GM15510 (cell line): Measurements from ENCODE around the gene GPR108.

Experiments used
- POLR2A ChIP-seq: IDR thresholded peaks from 3 replicates; pipeline ENCODE4 v1.6.1; 2011; ENCODE audit warnings: borderline replicate concordance; ENCODE audit not compliant: insufficient read length; ENCODE audit errors: extremely low read depth

The GPR108 gene

DNA sequence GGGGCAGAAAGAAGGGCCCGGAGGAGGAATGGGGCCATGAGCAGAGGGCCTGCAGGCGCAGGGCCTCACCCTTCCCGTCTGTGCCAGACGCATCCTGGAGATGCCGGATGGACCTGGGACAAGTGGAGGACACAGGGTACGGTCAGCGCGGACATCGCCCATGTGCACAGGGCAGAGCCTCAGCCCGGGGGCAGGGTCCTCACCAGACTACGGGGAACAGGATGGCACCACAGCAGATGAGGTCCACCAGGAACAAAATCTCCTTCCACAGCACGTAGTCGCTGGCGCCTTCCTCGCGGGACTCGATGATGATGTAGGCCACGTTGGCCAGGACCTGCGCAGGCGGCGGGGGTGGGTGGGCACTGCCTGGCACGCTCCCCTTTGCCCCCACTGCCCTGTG lies 5.6 kb downstream of the GPR108 start:
- no peak for TF ChIP-seq POLR2A

GRCh38 chr19:6730941-6731670 lies 6.3 kb downstream of the GPR108 start:
- no peak for TF ChIP-seq POLR2A

DNA sequence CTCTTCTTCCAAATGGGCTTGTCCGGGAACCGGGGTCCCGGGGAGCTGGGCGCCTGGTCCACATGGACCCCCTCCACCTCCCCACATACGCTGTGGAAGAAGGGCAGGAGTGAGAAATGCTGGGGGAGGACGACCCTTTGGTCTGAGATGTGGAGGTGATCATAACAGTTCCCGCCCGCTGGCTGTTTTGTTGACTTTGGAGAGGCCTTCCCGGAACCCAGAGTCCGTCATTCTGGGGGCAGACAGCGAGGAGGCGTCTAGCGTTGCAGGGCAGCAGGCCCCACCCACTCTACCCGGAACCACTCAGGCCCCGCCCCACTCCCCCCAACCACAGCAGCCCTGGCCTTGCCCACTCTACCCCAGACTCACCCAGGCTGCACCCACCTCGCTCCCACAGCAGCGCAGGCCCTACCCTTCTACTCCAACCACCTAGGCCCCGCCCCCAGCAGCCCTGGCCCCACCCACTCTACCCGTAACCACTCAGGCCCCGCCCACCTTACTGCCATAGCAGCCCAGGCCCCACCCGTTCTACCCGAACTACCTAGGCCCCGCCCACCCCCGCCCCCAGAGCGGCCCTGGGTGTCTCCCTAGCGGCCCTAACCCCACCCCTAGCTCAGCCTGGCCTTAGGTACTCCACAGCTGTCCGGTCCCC lies 7.1 kb downstream of the GPR108 start:
- no peak for TF ChIP-seq POLR2A

DNA sequence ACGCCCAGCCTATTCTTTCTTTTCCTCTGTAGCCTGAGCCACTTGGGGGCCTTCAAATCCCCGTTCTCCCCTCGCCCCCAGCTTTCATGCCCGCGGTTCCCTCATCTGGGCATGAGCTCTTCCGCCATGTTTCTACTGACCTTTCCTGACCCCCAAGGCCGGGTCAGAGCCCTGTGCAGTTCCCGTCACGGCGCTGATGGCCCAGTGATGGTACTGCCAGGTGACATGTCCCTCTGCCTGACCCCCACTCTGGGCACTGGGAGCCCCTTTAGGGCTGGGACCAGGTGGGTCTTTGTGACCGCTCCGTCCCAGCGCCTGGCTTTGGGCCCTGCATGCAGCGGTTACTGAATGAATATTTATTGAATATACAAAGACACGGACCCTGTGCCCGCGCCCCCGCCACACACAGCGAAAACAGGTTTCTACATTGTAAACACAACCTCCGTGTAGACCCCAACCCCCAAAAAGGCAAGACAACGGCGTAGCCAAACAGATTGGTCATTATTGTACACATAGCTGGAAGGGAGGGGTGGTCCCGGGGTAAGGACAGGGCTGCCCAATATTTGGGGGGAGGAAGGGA lies 7.7 kb downstream of the GPR108 start:
- TF ChIP-seq POLR2A = no peak

DNA sequence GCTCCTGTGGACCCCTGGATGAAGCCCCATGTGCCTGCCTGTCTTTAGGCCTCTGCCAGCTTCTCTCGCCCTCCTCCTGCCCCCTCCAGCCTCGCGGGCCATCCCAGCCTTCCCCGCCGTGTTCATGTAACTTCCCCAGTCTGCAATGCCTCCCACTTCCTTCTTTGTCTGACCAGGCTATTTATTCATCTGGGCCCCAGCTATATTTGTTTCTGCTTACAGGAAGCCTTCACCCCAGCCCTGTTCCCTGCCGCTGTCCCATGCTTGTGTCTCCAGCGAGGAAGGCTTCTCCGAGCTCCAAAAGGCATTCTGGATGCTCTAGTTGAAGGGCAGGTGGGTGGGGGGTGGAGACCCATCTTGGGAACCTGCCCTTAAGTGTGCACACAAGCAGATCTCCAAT lies 9.0 kb downstream of the GPR108 start:
- no peak for TF ChIP-seq POLR2A

DNA sequence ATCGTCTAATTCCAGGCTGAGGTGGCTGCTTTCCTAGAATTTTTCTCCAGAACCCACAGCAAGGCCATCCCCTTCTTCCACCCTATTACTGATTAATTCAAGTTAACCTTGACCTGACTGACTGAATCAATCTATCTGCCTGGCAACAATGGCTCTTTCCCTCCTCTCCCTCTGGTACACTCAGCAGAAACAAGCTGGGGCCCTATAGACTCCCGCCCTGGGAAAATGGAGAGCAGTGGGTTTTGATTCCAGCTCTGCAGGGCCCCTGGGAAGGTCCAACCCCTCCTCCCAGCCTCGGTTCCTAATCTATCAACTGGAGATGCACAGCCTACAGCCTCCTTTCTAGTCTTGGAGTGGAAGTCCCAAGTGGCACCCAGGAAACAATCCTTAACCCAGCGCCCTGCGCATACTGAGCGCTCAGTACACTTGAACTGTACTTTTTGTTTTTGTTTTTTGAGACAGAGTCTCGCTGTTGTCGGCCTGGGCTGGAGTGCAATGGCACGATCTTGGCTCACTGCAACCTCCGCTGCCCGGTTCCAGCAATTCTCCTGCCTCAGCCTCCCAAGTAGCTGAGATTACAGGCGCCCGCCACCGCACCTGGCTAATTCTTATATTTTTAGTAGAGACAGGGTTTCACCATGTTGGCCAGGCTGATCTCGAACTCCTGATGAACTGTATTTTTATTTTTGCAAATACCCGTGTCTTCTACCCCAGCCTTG lies 11.7 kb downstream of the GPR108 start:
- TF ChIP-seq POLR2A = no peak

DNA sequence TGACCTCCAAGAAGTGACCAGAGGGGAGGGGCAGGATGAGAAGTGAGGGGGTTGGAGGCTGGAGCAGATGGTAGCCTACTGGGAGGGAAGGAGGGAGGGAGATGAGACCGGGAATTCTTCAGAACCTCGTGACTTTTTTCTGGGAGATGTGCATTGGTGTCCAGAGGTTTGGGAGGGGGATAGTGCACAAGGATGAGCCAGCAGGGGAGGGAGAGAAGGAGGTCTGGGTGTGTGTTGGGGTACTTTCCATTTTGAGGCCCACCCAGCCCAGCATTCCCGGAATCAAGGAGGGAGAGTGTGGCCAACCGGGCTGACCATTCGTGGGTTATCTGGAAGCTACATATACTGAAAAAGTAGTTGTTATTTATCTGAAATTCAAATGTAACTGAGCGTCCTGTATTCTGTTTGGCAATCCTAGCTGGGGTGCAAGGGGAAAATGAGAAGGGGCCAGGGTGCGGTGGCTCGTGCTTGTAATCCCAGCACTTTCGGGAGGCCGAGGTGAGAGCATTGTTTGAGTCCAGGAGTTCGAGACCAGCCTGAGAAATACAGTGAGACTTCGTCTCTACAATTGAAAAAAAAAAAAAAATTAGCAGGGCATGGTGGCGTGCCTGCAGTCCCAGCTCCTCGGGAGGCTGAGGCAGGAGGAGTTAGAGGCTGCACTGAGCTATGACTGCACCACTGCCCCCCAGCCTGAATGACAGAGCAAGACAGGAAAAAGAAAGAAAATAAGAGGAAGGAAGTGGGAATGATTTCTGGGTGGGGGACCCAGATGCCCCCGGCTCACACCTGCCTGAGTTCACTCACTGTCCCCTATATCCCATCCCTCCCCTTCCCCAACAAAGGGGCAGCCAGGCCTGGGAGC lies 12.5 kb downstream of the GPR108 start:
- TF ChIP-seq POLR2A = no peak

DNA sequence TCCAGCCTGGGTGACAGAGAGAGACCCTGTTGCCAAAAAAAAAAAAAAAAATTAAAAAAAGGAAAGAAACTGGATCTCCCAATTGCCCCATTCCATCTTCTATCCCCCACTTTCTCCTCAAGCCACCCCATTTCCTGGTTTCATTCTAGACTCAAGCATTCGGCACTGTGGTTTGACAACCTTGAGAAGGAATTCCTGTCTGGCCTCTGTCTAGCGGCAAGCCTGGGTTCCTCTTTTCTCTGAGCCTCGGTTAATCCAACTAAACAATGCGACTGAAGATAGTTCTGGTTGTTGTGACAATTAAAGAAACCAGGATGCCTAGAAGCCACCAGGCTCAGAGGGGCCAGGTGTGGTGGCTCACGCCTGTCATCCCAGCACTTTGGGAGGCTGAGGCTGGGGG lies 13.6 kb downstream of the GPR108 start:
- no peak for TF ChIP-seq POLR2A

GRCh38 chr19:6723108-6723618 lies 14.2 kb downstream of the GPR108 start:
- TF ChIP-seq POLR2A = no peak

DNA sequence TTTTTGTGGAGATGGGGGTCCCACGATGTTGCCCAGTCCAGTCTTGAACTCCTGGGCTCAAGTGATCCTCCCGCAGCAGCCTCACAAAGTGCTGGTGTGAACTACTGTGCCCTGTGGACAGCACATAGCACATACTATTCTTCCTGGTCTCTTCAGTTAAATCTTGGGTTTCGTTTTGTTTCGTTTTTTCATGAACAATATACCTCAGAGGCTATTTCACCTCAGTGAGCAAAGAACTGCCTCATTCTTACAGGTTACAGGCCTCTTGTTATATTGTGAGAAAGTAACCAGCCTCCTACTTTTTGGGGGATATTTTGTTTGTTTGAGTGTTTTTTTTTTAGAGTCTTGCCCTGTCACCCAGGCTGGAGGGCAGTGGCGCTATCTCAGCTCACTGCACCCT lies 15.6 kb downstream of the GPR108 start:
- TF ChIP-seq POLR2A = no peak

GRCh38 chr19:6721138-6721474 lies 16.3 kb downstream of the GPR108 start:
- no peak for TF ChIP-seq POLR2A

DNA sequence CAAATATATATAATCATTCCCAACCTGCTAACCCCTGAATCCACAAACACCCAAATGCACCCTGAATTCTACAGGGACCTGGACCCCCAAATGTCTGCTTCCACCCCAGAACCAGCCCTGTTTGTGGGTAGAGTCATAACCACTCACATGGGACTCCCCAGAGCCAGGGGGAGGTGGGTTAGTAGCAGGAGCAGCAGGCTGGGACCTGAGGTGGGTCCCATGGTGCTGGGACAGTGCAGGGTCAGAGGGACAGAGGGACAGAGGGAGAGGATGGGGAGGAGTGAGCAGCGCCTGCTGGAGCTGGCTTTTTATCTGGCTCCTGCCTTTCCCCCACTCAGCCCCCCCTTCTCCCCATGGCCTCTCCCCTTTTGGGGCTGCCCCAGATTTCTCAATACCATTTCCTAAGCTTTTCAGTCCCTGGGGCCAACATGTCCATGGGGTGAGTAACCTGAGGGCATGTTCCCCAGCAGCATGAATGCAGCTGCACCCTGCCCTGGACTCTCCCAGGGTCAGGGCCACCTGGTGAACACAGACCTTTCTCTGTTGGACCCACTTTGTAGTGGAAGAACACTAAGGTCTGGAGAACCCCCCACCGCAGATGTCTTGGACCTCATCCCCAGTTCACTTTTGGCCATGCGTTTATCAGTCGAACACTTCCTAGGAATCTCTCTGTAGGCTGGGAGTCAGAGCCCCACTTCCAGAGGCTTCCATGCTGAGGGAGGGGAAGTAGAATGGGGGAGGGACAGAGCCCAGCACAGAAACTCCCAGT lies 16.8 kb downstream of the GPR108 start, which contains the start of gene C3:
TSS of gene C3 (minus strand) at position 282 of the 769 bp plus-strand sequence. CDS start at position 221, 61 bp downstream.
- TF ChIP-seq POLR2A = no peak

GRCh38 chr19:6719992-6720368 lies 17.4 kb downstream of the GPR108 start:
- TF ChIP-seq POLR2A = no peak

GRCh38 chr19:6719540-6719861 lies 17.9 kb downstream of the GPR108 start:
- no peak for TF ChIP-seq POLR2A

DNA sequence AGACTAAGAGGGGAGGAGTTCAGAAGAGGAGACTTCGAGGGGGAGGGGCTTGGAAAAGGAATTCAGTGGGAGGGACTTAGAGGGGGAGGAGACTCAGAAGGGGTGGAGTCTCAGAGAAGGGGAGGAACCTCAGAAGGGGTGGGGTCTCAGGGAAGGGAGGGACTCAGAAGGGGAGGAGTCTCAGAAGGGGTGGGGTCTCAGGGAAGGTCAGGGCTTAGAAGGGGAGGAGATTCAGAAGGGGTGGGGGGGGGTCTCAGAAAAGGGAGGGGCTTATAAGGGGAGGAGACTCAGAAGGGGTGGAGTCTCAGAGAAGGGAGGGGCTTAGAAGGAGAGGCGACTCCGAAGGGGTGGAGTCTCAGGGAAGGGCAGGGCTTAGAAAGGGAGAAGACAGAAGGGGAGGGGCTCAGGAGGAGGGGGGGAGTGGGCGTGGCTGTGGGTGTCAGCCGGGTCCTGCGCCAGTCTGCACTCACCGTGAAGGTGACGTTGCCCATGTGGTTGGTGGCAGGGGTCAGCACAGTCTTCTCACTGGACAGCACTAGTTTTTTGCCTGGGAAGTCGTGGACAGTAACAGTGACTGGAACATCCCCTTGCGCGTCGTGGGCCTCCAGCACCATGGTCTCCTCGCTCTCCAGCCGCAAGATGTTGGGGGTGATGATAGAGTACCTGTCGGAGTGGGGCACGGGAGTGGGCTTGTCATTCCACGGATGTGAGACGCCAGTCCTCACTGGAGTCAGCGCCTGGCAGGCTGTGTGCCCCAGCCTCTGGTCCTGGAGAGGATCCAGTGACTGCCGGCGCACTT lies 18.4 kb downstream of the GPR108 start:
- TF ChIP-seq POLR2A = no peak
